Fibroblast of villous mesenchyme (primary cell): ENCODE data around the gene RABEP2. TPM values are rescaled to one million over a fixed set of nuclear protein-coding genes. Genes with fewer than 3 reads are reported as not detected.
A peak's percentile ranks its signal among the peaks of the same experiment; 100 is the strongest.
"Not testable (repeated sequence)": the region's sequence is repeated elsewhere in the genome, so short reads cannot be mapped to it uniquely, and the experiment has no call there.

Experiments used
- DNase-seq: peaks from one replicate; pipeline ENCODE4 v3.0.0-alpha.2; 2010; ENCODE audit warnings: low read depth
- H3K4me3 ChIP-seq: 2 replicates; pipeline ENCODE4 v1.5.1; 2011; ENCODE audit warnings: low read depth, mild to moderate bottlenecking, low read length
- total RNA-seq: library from RNA; depleted of rRNA; stranded (reverse); fragments of >200 nt; gene quantifications from 2 replicates; pipeline ENCODE4 v1.2.3, GENCODE V29; 2012
- TF ChIP-seq, protein P1 (sequence below): IDR thresholded peaks from 2 replicates; pipeline ENCODE4 v1.5.1; 2012; ENCODE audit warnings: low read depth, mild to moderate bottlenecking, low read length; ENCODE audit not compliant: insufficient read depth

The RABEP2 gene
- total RNA-seq, 1 donor, result 29.4 TPM

DNA sequence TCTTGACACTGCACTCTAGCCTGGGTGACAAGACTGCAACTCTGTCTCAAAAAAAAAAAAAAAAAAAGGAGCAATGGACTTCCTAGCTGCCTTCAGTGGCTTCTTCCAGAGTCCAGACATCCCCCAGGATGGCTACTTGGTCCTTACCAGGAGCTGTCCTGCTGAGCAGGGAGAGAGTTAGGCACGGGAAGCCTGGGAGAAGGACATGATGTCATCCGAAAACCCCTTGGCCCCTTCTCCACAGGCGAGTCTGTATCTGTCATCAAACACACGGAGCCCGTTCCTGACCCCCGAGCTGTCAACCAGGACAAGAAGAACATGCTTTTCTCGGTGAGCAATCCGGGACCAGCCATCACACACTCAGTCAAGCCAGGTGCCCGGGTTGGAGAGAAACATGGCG, 38.1 kb downstream of the RABEP2 start:
- TF ChIP-seq, protein P1, sequence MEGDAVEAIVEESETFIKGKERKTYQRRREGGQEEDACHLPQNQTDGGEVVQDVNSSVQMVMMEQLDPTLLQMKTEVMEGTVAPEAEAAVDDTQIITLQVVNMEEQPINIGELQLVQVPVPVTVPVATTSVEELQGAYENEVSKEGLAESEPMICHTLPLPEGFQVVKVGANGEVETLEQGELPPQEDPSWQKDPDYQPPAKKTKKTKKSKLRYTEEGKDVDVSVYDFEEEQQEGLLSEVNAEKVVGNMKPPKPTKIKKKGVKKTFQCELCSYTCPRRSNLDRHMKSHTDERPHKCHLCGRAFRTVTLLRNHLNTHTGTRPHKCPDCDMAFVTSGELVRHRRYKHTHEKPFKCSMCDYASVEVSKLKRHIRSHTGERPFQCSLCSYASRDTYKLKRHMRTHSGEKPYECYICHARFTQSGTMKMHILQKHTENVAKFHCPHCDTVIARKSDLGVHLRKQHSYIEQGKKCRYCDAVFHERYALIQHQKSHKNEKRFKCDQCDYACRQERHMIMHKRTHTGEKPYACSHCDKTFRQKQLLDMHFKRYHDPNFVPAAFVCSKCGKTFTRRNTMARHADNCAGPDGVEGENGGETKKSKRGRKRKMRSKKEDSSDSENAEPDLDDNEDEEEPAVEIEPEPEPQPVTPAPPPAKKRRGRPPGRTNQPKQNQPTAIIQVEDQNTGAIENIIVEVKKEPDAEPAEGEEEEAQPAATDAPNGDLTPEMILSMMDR, result no peak
- DNase-seq, result no peak
- no peak overlapping the region for H3K4me3 ChIP-seq

DNA sequence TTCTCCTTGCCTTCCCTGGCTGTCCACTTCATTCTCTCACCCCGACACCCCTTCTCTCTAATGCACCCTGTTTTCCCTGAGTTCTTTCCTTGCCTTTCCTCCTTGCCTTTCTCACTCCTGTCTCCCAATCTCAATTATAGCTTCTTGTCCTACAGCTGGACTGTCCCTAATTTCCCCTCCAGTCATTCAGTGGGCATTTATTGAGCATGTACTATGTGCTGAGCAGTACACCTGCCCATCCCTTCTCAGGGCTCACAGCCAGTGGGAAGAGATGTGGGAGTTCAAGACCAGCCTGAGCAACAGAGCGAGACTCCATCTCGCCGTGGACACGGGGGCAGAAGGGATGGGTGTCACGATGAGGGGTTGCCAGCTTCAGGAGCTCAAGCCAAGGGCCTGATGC, 41.0 kb downstream of the RABEP2 start:
- no peak overlapping the region for H3K4me3 ChIP-seq
- TF ChIP-seq, protein P1, result no peak
- no peak for DNase-seq

DNA sequence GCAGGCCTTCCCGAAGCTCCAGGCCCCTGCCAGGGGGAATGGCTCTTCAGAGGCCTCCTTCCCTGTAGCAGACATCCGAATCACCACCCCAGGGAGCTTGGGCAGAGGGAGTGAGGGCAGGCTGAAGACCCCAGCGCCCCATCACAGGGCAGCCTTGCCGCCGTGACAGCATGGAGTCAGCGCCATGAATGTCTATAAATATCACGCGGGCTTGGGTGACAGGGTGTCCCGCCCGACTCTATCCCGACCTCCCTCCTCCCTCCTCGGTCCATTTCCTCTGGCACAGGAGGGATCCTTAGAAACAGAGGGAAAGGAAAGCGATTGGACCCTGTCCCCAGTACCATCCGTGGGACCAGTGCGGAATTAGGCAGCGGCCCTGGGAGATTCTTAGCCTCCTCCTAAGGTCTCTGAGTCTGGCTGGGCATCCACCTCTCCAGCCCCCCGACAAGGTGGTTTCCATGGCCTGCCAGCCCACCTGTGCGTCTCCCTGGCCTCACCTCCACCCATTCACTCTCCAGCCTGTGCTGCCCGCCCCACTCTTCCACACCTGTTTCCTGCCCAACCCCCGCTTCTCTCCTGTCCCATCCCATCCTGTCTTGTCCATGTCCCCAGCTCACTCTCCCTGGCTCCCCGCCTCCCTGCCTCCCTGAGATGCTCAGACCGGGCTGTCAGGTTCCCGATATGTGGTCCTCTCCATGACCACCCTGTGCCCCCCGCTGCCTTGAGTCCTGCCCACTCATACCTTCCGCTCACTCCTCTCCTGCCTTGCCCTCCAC, 41.6 kb downstream of the RABEP2 start:
- TF ChIP-seq, protein P1, result no peak
- no peak for DNase-seq

DNA sequence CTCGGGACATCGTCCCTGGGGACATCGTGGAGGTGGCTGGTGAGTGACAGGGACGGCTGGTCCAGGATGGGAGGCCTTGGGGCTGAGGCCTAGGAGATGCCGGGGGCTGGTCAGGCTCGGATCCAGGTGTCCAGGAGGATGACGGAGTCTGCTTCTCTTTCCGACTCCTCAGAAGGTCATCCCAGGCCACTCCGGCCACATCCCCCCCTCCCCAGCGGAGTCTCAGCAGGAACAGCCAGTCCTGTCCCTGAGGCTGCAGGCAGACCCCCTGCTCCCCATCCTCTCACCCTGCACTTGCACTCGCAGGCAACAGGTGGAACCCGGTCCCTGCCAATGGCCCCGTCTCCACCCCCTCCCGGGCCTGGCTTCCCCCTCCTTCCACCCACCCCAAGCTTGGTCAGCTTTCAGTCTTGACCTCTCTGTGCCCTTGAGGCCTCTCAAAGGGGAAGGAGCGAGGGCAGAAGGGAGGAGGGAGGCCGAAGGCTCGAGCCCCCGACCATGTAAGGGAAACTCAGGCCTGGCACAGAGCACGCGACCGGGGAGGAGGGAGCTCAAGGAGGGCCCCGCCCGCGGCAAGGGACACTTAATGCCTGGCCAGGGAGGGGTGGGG, 42.4 kb downstream of the RABEP2 start:
- TF ChIP-seq, protein P1, result no peak
- no peak overlapping the region for H3K4me3 ChIP-seq
- peak; percentile 7 for DNase-seq

More for the DNA sequence above, 41.6 kb downstream of the RABEP2 start:
- no peak overlapping the region for H3K4me3 ChIP-seq

DNA sequence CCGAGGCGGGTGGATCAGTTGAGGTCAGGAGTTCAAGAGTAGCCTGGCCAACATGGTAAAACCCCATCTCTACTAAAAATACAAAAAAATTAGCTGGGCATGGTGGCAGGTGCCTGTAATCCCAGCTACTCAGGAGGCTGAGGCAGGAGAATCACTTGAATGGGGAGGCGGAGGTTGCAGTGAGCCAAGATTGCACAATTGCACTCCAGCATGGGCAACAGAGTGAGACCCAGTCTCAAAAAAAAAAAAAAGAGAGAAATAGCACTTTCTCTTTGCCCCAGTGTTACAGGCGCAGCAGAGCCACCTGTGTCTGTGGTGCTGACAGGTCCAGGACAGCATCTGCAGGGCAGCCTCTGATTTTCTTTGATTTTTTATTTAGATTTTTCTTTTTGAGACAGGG, 43.5 kb downstream of the RABEP2 start:
- not testable (repeated sequence) for H3K4me3 ChIP-seq, DNase-seq

DNA sequence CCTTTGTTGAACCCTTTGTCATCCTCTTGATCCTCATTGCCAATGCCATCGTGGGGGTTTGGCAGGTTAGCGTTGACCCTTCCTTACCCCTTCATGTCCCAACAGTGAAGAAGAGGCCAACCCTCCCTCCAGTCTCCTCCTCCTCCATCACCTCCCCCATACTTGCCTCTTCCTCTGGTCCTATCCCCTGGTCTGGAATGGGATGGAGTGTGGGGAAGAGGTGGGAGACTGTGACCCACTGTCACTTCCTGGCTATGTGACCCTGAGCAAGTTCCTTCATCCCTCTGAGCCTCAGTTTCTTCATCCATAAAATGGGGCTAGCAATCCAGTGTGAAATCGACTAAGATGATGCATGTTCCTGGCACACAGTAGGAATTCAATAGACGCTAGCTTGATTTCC, 44.1 kb downstream of the RABEP2 start:
- TF ChIP-seq, protein P1, result no peak
- no peak for DNase-seq
- no peak overlapping the region for H3K4me3 ChIP-seq

DNA sequence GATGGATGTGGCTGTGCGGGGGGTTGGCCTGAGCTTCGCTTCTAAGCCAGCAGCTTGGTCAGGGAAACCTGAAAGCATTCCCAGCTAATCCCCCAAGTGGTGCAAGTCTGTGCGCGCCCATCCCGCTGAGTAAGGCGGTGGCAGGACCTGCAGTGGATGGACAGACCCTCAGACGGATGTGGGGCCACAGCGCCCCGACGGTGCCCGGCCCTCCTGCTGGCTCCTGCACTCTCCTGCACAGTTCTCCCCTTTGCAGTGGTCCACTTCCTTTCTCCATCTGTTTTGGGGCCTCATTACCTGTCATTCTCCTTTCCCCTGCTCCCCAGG, 44.5 kb downstream of the RABEP2 start:
- peak overlapping the region; percentile 73 for H3K4me3 ChIP-seq

More for the DNA sequence above, 44.5 kb downstream of the RABEP2 start:
- no peak for DNase-seq
- TF ChIP-seq, protein P1, result no peak
